HG02678 (cell line): ENCODE measurements around the gene HOXB13.

Experiments used
- ATAC-seq: cut with Tn5 transposase; IDR thresholded peaks from one replicate; pipeline ENCODE4 v1.9.1; 2021; ENCODE audit warnings: mild to moderate bottlenecking, moderate library complexity; ENCODE audit not compliant: unreplicated experiment

The HOXB13 gene

DNA sequence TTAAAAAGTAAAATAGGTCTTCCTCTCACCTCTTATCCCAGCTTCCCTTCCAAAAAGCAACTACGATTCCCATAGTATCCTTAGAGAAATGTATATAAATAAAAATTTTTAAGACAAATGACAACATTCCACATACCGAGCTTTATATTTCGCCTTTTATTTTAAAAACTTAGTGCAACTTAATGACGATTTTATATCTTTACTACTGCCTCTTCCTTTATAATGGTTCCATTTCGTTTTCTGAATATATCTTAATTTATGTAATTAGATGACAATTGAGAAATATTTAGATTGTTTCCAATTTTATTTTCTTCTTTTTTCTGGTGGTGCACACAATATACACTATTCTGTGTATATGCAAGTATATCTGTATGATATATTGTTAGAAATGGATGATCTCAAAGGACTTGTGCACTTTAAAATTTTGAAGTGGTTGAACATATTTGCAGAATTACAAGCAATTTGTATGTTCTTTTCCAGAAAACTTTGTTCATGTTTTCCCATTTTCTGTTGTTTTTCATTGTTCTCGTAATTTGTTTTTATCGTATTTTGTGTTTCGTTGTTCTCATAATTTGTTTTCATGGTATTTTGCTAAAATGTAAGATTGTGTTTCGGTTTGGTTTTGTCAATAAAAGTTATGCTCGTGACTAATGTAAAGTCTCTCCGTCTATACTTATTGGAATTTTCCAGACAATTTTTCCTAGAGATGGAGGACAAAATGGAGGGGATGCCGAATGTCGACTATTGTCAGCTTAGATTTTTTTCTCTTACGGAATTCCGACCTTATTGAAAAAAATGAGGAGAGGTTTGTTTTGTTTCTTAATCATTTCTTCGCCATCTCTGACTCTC lies 20.4 kb upstream of the HOXB13 start:
- ATAC-seq: no peak

DNA sequence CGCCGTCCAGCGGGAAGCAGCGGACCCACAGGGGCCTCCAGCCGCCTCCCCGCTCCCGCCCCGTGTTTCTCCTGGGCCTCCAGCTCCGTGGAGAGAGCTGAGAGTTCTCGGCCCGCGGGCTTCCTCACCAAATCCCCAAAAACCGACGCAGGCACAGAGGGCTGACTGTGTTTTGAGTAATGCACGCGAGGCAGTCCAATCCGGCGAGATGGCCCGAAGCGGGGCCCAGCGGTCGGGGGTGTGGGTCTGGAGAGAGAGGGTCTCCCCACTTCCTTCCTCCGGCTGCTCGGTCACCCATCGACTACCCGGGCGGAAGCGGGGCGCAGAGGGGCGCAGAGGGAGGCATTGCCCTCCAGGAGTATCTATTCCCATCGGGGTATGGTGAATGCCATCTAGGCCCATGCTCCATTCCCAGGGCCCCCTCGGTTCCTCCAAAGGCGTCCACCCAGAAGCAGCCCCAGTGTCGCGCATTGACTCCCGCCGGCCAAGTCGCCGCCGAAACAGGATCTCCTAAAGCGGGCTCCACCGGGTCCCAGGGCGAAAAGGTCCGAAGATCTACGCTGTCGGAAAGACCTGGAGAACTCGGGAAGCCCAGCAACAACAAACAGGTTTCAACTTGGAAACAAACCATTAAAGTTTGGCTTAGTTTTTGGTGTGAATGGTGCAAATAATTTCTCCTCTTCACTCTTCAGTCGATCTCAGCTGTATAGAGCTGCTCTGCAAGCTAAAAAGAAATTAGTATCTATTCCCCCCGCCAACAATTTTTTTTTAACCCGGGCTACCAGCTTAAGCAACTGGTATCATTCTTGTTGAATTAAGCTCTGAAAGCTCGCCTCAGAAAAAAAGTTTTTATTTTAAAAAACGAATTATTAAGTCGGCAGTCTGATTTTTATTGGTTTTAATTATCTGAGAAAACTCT lies 19.2 kb upstream of the HOXB13 start:
- ATAC-seq: no peak

DNA sequence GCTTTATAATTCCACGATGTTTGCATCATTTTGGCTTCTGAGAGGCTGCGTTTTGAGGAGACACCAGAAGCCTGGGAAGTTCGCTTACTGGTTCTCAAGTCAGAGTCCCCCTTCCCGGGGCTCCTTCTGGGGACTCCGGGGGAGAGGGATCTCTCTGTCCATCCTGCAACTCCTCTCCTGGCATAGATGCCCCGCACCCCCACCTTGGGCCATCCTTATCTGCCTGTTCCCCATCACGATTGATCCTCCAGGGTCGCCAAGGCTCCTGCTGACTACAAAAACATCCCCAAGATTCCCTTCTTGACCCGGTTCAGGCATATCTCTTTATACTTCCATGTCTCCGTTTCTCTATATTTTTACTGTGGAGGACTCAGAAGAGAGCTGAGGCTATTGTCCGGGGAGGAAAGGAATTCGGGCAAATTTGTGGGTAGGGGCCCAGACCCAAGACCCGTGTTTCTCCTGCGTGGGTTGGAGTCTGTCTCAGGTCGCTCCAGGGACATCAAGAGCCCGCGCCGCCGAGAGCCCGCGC lies 18.4 kb upstream of the HOXB13 start:
- no peak for ATAC-seq

DNA sequence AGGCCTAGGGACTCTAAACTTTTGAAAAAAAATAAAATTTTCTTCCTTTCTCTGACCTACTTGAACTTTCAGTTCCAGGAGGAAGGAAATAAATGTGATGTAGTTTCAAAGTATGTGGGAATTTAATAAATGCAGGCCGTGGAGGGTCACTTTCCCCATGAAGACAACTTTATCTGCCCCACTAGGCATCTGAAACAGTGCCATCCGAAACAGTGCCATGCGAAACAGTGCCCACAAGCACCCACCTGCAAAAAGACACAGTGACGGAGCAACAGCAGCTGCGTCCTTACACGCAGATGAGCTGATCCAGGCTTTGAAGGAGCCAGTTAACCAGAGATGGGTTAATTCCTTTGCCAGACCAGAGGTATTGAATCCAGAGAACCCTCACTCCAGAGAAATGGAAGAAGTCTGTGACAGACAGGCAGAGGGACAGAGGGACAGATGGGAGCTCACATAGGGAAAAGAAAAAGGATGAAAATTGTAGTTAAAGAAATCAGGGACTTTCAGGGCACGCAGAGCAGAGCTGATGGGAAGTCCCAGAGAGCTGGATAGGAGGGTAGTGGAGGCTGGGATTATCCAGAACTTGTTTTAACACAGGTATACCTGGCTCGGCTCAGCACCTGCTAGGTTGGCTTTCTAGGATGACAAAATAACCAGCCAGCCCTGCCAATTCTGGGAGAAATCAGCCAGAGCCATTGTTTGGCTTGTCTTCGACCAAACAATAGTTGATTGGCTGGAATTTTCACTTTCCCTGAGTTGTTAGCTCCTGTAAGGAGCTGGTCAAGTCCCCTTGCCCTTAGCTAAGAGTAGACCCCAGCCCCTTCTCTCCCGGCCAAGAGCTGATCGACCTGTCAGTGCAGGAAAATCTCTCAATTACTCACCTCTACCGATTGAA lies 17.1 kb upstream of the HOXB13 start:
- ATAC-seq: no peak

DNA sequence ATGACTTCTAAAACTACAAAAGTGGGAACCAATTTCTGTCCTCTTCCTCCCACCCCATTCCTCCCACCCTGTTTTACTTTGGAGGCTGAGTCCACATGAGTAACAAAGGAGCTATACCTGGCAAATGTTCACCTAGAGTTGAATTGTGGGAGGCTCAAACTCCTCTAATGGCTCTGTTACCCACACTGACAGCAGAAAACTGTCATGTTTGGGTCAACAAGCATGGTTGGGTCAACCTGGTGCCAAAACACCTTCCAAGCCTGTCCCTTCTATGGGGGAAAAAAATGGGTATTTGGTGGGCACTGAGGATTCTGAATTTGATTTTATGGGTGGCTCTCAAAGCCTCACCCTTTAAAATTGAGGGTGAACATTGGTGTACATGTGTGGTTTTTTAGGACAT lies 12.0 kb upstream of the HOXB13 start:
- no peak for ATAC-seq

DNA sequence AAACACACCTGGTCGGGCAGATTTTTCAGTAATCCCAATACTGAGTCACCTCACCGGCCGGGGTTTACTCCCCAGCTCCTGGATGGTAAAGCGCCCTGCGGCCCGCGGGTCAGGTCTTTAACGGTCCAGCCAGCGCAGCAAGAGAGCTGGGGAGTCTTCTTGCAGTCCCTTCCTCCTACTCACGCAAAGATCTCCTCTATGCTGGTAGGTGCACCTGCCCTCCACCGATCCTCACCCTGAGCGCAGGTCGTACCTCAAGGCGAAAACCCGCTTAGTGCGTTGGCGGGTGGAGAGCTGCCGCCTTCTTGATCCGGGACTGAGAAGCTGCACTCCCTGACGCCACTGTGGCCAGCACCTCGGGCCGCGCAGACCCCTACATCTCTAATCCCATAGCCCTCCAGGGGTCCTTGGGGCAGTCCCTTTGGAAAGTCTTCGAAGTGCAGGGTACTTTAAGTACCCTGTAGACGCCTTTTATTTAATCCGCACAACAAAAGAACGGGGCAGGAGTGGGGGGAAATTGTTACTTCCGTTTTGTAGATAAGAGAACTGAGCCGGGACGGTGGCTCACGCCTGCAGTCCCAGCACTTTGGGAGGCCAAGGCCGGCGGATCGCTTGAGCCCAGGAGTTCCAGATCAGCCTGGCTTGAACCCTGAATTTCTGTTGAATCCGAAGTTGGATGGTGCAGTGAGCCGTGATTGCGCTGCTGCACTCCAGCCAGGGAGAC lies 10.4 kb upstream of the HOXB13 start:
- no peak for ATAC-seq

DNA sequence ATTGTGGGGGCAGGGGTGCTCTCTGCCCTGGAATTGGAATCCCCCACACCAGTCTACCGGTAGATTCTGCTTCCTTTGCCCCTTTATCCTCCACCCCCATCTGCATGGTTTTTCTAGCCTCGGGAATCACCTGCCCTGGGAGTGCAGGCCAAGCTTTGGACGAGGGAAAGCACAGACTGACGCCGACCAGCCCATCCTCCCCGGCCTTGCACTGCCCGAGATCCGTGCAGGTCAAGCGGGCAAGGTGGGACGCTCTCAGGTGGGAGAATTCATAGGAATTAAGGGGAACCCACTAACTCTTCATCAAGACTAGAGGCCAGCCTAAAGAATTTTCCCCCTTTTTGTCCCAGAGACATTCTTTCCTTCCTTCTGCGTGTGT lies 9.9 kb upstream of the HOXB13 start:
- no peak for ATAC-seq

DNA sequence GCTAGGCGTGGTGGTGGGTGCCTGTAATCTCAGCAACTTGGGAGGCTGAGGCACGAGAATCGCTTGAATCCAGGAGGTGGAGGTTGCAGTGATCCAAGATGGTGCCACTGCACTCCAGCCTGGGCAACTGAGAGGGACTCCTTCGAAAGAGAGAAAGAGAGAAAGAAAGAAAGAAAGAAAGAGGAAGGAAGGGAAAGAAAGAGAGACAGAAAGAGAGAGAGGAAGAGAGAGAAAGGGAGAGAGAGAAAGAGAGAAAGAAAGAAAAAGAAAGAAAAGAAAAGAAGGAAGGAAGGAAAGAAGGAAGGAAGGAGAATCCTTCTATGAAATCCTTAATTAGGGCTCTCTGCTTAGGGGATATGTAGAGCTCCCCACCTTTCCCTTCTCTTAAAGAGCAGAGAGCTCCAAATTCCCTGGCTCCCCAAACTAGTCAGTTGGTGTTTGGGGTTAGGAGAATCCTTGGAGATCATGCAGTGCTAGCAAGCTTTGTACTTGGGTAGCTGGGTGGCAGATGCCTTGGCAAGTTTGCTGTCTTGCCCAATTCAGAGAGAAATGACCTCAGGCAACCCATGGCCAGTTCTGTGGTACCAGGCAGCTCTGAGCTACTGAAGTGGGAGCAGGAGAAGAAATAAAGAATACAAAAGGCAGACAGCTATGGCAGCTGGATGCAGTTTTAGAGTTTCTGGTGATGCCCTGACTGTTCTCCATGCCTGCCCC lies 8.9 kb upstream of the HOXB13 start:
- ATAC-seq: no peak

DNA sequence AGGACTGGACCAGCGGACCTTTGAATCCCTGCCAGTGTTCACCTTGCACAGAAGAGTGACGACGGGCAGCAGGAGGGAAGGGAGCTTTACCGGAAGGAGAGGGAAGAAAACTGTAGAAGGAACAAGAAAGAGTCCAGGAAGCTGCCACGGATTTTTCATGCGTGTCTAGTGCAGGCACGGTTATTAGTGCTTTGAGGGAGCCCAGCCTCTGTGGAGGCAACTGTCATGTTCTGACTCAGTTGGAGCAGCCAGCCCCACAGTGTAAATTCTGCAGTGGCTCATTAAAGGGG lies 6.5 kb upstream of the HOXB13 start:
- ATAC-seq: no peak

DNA sequence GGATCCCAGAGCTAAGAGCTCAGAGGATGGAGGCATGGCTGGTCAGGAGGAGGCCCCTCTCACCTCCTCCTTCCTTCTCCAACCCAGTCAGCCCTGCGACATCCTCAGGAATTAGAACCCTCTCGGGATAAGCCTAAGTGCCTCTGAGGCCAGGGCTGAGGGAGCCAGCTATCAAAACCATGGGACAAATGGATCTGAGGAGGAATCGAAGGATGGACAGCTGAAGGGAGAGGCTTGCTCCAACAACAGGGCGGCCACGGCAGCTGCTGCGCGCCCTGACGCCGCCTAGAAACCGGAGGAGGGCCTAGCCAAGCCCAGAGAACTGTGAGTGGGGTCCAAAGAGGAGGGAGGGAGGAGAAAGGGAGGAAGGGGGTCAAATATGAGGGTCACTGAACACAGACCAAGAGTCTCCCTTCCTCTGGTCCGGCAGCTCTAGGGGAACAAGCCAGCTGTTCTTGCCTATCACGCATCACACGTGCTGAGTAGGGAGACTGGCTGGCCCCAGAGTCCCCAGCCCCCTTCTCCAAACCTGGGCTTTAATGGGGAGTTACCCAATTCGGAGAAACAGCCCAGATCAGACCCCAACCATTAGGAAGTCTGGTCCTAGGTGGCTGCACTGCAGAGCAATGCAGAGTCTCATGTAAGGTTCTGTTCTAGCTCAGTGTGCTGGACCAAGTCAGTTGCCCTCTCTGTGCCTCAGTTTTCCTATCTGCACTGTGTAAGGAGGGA lies 5.9 kb upstream of the HOXB13 start:
- no peak for ATAC-seq

DNA sequence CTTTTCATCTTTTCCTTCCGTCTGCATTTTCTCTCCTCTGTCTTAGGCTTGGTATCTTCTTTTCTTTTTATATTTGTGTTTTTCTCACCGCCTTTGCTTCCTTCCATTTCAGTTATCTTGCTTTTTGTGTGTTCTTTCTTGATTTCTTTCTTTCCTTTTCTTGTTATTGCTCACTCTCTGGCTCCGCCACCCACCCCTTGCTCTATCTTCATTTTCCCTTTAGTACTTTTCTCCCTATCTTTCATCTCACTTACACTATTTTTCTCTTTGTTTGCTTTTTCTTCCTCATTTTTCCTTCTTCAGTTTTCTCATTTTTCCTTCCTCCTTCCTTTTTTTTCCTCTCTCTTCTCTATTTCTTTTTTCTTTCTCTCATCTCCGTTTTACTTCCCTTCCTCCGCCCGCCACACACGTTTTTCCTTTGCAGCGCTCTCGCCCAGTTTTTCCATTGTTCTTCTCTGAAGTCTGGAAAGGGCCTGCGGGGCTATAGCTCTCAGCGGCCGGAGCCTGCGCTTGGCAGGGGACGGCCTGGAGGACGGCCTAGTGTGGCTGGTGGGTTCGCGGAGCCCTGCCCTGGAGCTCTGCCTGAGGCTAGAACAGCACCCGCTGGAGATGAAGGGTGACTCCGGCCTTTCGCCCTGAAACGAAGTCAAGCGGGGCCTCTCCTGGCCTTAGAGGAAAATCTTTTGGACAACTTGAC lies 5.2 kb upstream of the HOXB13 start:
- no peak for ATAC-seq

DNA sequence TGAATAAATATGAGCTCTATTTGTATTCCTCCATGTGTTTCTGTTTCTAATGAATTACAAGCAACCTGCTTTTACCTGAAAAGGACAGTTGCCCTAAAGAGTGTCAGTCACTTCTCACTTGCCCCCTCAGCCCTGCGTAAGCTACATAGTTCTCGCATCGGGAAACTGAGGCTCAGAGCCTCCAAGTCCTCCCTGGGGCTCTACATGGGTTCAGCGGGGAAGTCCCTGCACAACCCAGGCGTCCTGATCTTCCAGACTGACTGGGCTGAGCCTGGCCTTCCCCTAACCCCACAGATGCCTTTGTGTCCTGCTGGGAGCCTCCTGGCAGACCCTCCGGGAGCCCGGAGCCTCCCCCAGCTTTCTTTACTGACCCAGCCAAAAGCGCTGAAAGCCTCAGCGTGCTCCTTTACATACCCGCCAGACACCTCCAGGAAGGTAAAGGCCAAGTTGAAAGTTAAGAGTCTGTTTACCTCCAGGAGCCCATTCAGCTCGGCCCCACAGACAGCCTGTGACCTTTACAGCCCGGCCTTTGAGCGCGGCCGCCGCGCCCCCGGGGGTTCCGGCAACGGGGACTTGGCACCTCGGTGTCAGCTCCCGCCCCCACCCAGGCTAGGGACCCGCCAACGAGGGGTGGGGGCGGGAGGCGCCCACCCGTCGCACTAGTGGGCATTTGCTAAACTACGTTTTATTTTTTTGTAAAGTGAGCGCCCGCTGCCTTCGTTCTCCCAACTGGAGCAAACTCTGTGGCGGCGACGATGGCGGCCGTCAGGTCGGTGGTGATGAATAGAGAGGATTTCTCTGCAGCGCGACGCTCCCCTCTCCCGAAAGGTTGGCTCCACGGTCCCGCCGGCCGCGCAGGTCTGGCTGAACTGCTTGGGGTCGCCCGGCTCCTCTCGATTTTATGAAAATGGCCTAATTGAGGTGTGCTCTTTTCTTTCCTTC lies 4.4 kb upstream of the HOXB13 start:
- no peak for ATAC-seq

DNA sequence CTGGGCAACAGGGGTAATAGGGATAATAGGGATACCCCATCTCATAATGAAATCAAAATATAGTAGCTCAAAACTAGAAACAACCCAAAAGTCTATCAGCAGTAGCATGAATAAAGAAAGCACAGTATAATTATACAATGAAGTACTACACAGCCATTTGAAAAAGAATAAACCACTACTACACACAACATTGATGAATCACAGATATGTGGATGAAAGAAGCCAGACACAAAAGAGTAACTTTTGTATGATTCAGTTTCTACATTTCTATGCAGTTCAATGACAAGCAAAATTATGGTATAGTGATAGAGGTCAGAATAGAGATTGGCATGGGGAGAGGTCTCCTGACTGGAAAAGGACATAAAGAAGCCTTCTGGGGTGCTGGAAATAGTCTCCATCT lies 2.8 kb upstream of the HOXB13 start:
- ATAC-seq: no peak

DNA sequence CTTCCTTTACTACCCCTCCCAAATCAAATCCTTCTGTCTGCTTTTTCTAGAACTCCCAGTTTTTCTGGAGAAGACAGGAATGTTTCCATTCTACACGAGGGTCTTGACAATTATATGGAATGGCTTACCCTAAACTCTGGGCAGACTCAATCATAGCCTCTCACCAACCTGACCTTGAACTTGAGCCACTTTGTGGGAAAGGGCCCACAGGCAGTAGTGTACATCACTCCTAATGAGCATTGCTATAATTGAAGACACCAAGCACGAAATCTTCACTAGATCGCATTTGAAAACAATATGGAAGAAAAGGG lies 1.6 kb upstream of the HOXB13 start:
- no peak for ATAC-seq

DNA sequence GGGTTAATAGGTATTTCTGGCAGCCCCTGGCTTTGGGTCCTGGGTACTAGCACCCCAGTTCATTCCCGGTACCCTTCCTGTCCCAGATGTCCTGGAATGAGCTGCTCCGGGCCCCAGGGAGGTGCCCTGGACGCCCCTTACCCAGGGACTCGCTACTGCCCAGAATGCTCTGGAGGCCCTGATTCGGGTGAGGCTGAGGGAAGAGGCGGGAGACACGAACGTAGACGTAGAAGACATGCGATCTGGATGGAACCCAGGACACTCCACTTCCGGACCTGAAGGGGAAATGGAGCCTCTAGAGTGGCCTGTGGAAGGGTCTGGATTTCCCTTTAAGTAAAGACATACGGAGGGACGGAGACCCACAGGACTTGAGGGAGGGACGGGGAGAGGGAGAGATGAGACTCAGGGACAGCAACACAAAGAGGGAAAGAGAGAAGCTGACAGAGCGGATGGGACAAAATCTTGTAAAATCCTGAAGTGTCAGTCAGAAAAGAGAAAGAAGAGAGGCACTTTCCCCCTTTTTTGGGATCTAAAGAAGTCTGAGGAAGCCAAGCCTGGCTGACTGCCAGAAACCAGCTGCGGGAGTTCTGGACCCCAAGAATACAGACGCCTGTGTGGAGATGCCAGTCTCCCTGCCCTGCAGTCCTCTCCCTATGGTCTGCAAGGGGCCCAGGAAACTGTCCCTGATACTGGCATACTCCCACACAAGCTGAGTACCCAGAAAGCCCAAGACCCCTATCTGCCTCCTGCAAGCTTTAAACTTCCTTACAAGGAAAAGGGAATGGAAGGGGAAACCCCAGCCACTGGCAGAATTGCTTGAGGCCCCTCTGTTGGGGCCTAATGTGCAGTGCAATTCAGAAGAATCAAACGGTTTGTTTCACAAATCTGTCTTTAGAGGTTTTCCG lies 1.0 kb upstream of the HOXB13 start:
- ATAC-seq: no peak

DNA sequence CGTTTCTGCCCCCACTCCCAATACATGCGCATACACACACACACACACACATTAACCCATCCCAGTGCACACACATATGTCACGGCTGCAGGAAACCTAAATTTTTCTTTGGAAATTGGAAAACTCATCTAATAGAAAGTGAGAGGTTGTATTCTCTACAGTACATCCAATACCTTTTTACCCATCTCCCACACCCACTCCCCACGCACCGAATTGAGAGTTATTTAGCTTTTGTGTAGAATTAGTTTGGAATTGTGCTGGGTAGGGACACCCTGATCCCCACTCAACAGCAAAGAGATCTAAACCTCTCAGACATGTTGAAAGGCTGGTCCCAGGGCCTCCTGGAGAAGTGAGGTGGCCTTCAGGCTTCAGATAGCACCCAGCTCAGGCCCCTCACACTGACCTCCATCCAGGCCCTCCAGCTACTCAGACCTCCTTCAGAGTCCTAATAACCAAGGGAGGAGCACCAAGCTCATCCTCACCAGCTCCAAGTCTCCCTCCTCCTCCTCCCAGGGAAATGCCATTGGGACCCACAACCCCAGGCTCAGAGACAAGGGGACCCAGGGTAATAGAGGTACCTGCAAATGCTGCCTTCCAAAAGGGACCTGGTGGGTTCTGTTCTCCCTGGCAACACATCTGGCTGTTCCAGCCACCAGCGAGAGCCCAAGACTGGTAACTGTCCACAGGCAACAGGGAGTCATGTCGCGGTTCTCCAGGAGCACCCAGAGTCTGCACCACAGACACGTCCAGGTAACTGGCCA lies 955 bp downstream of the HOXB13 start:
- ATAC-seq: no peak
